B cell (primary cell): ENCODE results near the gene NUBP1. TPM values are rescaled to one million over a fixed set of nuclear protein-coding genes. Genes with fewer than 3 reads are reported as not detected.

ENCODE experiments used
- ATAC-seq: fragments of 200-7000 bp; cut with Tn5 transposase; one replicate; pipeline ENCODE4 v1.10.0; 2021; ENCODE audit warnings: low read depth, mild to moderate bottlenecking, moderate number of reproducible peaks, moderate library complexity
- CTCF ChIA-PET: fragments of 350-600 bp; sonication (Branson Sonifier 250); formaldehyde crosslinking; loops from one replicate; lab custom pipeline; 2021; ENCODE audit warnings: antibody characterized with exemption, inconsistent platforms; lab: Charles Lee
- POLR2A ChIA-PET: fragments of 350-600 bp; sonication (Branson Sonifier 250); formaldehyde crosslinking; loops from one replicate; lab custom pipeline; 2021; ENCODE audit warnings: antibody characterized with exemption; lab: Charles Lee
- DNase-seq: peaks from one replicate; pipeline ENCODE4 v3.0.0; 2013
- H2AFZ ChIP-seq: 2 replicates; pipeline ENCODE4 v1.6.1; 2012; ENCODE audit warnings: mild to moderate bottlenecking, low read depth, low read length; ENCODE audit not compliant: insufficient read depth, poor library complexity, severe bottlenecking
- H3K27ac ChIP-seq, 2 donors: 1 replicate in 1 of 2; 2 replicates in 1 of 2; pipeline ENCODE4 v1.5.1; 2012 to 2013; ENCODE audit warnings: low read length in 2 of 2, mild to moderate bottlenecking in 2 of 2, moderate library complexity in 1 of 2
- H3K27me3 ChIP-seq, 4 experiments: fragments of 200-600 bp in 1 of 4; sonication (generic) in 1 of 4; replicated peaks in 1 of 4; 1 replicate in 2 of 4; 2 replicates in 2 of 4; pipeline versions ENCODE4 v1.6.1 to v1.7.0; 2013 to 2016; ENCODE audit warnings: low read length in 3 of 4, mild to moderate bottlenecking in 2 of 4, mixed read lengths in 1 of 4, moderate library complexity in 1 of 4; ENCODE audit not compliant: insufficient read depth in 4 of 4, control insufficient read depth in 3 of 4; ENCODE audit errors: control extremely low read depth in 1 of 4
- H3K36me3 ChIP-seq, 2 experiments: replicated peaks in 1 of 2; 1 replicate in 1 of 2; 2 replicates in 1 of 2; pipeline versions ENCODE4 v1.6.1 to v1.7.1; 2013; ENCODE audit warnings: low read length in 1 of 2; ENCODE audit not compliant: insufficient read depth in 2 of 2, control insufficient read depth in 1 of 2; ENCODE audit errors: control extremely low read depth in 1 of 2, extremely low read depth in 1 of 2
- H3K4me1 ChIP-seq, 2 donors: fragments of 200-600 bp in 1 of 2; sonication (generic) in 1 of 2; 1 replicate in 1 of 2; 2 replicates in 1 of 2; pipeline versions ENCODE4 v1.5.1 to v1.6.1; 2013 to 2017; ENCODE audit warnings: low read length in 2 of 2; ENCODE audit not compliant: control insufficient read depth in 2 of 2, insufficient read depth in 2 of 2
- H3K4me2 ChIP-seq: replicated peaks from 2 replicates; pipeline ENCODE3; 2012; ENCODE audit warnings: mild to moderate bottlenecking, low read depth, low read length; ENCODE audit not compliant: poor library complexity, severe bottlenecking
- H3K4me3 ChIP-seq, 5 experiments: fragments of 200-600 bp in 1 of 5; sonication (generic) in 1 of 5; 1 replicate in 3 of 5; 2 replicates in 2 of 5; pipeline versions ENCODE4 v1.5.1 to v1.7.0; 2011 to 2016; ENCODE audit warnings: low read length in 4 of 5, mild to moderate bottlenecking in 4 of 5, low read depth in 2 of 5, control low read depth in 1 of 5, moderate library complexity in 1 of 5; ENCODE audit not compliant: insufficient read depth in 1 of 5; ENCODE audit errors: control extremely low read depth in 1 of 5, extremely low read depth in 1 of 5
- H3K79me2 ChIP-seq: fragments of 200-600 bp; sonication (generic); one replicate; pipeline ENCODE4 v1.6.0; 2016; ENCODE audit warnings: low read length; ENCODE audit not compliant: control insufficient read depth, insufficient read depth
- H3K9ac ChIP-seq: fragments of 200-600 bp; sonication (generic); 2 replicates; pipeline ENCODE4 v1.6.1; 2017; ENCODE audit warnings: mild to moderate bottlenecking, low read length, moderate library complexity
- H3K9me3 ChIP-seq, 3 donors: one replicate each; pipeline versions ENCODE4 v1.6.1 to v1.7.1; 2013; ENCODE audit warnings: low read length in 2 of 3; ENCODE audit not compliant: control insufficient read depth in 2 of 3, insufficient read depth in 1 of 3; ENCODE audit errors: control extremely low read depth in 1 of 3
- H4K20me1 ChIP-seq: 2 replicates; pipeline ENCODE4 v1.6.0; 2012; ENCODE audit warnings: mild to moderate bottlenecking, low read length; ENCODE audit not compliant: insufficient read depth, control insufficient read depth, poor library complexity, severe bottlenecking
- H3K27ac Mint-ChIP-seq: one replicate; pipeline ENCODE4 v1.8.0; 2021; ENCODE audit warnings: mixed read lengths
- H3K27me3 Mint-ChIP-seq: one replicate; pipeline ENCODE4 v1.8.0; 2021; ENCODE audit warnings: mixed read lengths
- H3K4me1 Mint-ChIP-seq: one replicate; pipeline ENCODE4 v1.8.0; 2021; ENCODE audit warnings: mixed read lengths
- H3K4me3 Mint-ChIP-seq: one replicate; pipeline ENCODE4 v1.8.0; 2021; ENCODE audit warnings: mixed read lengths
- H3K9me3 Mint-ChIP-seq: one replicate; pipeline ENCODE4 v1.8.0; 2022; ENCODE audit warnings: mixed read lengths; ENCODE audit not compliant: insufficient read depth
- EZH2 ChIP-seq: IDR thresholded peaks from 2 replicates; pipeline ENCODE4 v1.6.1; 2012; ENCODE audit warnings: borderline replicate concordance, low read depth, mild to moderate bottlenecking, moderate library complexity, low read length; ENCODE audit not compliant: insufficient read depth, poor library complexity, severe bottlenecking
- WGBS: methylation state at CpG from one replicate; pipeline ENCODE4 v1.1.5; 2013; ENCODE audit warnings: missing lambda C conversion rate; ENCODE audit not compliant: insufficient coverage; 5-methylcytosine and 5-hydroxymethylcytosine counted together
- intact Hi-C: fragments of 100-400 bp; cut with micrococcal nuclease; formaldehyde crosslinking; loops from one replicate; pipeline ENCODE4 v1.10.0; 2022
- polyA plus RNA-seq: library from polyadenylated mRNA; depleted of rRNA; stranded (reverse); fragments of >200 nt; gene quantifications from 2 replicates; pipeline ENCODE4 v1.2.3, GENCODE V29; 2012
- total RNA-seq, 2 donors: library from RNA; stranded (reverse); fragments of 120-200 nt in 1 of 2; gene quantifications; 1 replicate in 1 of 2; 2 replicates in 1 of 2; pipeline versions ENCODE4 v1.2.3 to v1.2.4, GENCODE V29; 2013 to 2022
- TF ChIP-seq, protein P1 (sequence below): fragments of 200-600 bp; IDR thresholded peaks from one replicate; pipeline ENCODE4 v1.8.0; 2022; ENCODE audit warnings: antibody characterized with exemption, mild to moderate bottlenecking

Gene NUBP1
- total and polyA plus RNA-seq, 2 donors (not counting 1 experiment from before 2014, with no cell fraction given) = 47.3 to 67.3 TPM

DNA sequence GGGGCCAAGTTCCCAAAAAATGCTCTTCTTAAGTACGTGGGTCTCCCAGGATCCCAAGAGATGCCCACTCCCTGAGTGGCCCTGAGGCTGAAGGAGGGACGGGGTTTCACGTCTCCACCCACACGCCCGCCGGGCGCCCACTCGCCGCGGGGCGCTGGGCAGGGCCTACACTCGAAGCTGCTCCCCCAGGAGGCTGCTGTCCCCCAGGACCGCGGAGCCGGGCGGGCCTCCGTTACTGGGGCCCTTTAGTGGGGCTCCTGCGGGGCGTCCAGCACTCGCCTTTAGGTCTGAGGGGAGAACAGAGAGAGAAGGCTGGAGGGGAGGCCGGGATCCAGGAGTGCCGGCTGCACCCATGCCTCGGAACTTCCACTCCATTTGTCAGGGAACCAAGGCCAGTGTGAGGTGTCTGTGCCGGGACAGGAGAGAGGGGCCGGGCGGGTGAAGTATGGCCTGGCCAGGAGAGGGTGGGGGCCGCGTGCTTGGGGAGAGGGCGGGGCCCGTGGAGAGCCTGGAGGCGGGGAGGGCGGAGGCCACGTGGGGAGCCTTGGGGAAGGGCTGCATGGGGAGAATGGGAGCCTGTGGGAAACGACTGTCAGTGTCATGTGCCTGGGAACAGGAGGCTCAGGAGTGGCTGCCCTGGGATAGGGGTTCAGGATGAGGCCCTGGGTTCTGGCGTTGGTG, 18.8 kb downstream of the NUBP1 start:
- WGBS = 97% methylated on average over 33 of the region's 35 CpGs
- H3K4me1 ChIP-seq = peaks cover 17 to 26% of the 10 kb centered on the region in 2 donors
- no peak overlapping the region for H3K9ac ChIP-seq
- peaks cover 46% of the 10 kb centered on the region for H3K79me2 ChIP-seq
- no peak overlapping the region for H2AFZ ChIP-seq
- Mint-ChIP-seq H3K4me3 (no peak overlapping the region), H3K27ac (no peak overlapping the region), H3K27me3 (no peaks in the 10 kb centered on the region), H3K9me3 (no peaks in the 10 kb centered on the region), H3K4me1 (peaks cover 36% of the 10 kb centered on the region)
- TF ChIP-seq, protein P1, sequence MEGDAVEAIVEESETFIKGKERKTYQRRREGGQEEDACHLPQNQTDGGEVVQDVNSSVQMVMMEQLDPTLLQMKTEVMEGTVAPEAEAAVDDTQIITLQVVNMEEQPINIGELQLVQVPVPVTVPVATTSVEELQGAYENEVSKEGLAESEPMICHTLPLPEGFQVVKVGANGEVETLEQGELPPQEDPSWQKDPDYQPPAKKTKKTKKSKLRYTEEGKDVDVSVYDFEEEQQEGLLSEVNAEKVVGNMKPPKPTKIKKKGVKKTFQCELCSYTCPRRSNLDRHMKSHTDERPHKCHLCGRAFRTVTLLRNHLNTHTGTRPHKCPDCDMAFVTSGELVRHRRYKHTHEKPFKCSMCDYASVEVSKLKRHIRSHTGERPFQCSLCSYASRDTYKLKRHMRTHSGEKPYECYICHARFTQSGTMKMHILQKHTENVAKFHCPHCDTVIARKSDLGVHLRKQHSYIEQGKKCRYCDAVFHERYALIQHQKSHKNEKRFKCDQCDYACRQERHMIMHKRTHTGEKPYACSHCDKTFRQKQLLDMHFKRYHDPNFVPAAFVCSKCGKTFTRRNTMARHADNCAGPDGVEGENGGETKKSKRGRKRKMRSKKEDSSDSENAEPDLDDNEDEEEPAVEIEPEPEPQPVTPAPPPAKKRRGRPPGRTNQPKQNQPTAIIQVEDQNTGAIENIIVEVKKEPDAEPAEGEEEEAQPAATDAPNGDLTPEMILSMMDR = no peak
- TF ChIP-seq EZH2 = no peak
- no peak overlapping the region for H3K4me3 ChIP-seq
- H3K27me3 ChIP-seq = no peaks in the 10 kb centered on the region
- DNase-seq (no peak), ATAC-seq (no peak)
- peaks cover 21% of the 10 kb centered on the region for H4K20me1 ChIP-seq
- intact Hi-C loops = no loop called here
- peaks cover 0 to 12% (median 0%) of the 10 kb centered on the region in 3 donors for H3K9me3 ChIP-seq
- H3K36me3 ChIP-seq = peaks cover 2 to 84% of the 10 kb centered on the region in 2 experiments
- POLR2A ChIA-PET = no interaction called here
- no peak overlapping the region for H3K4me2 ChIP-seq
- CTCF ChIA-PET = no interaction called here
- no peak overlapping the region for H3K27ac ChIP-seq

DNA sequence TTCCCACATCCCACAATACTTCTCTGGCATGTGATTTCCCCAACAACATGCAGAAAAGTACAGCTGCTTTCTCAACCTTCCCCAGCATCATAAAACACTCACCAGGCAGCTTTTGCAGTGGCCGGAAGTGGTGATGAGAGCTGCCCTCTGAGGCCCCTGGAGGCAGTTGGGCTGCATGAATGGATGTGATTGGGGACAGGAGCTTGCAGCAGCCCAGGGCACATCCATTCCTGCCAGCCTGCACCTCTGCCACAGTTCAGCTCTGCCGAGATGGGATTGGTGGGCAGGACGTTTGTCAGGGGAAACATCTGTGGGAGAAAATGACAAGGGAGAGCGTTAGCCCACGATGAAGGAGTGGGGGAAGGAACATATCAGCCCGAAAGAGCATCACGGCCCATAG, 19.8 kb downstream of the NUBP1 start:
- Histone ChIP-seq H3K4me2 (no peak overlapping the region), H3K4me3 (no peak overlapping the region), H3K27me3 (no peaks in the 10 kb centered on the region), H3K79me2 (peaks cover 37% of the 10 kb centered on the region), H3K36me3 (peaks cover 2 to 80% of the 10 kb centered on the region in 2 experiments), H3K9me3 (peaks cover 0 to 12% (median 0%) of the 10 kb centered on the region in 3 donors), H3K9ac (no peak overlapping the region), H2AFZ (no peak overlapping the region), H3K27ac (no peak overlapping the region), H4K20me1 (peaks cover 21% of the 10 kb centered on the region), H3K4me1 (peaks cover 17 to 26% of the 10 kb centered on the region in 2 donors)
- H3K4me3 Mint-ChIP-seq = no peak overlapping the region
- 77% methylated on average over 7 of the region's 7 CpGs for WGBS
- DNase-seq (no peak), ATAC-seq (no peak)
- intact Hi-C loops = no loop called here
- H3K9me3 Mint-ChIP-seq = no peaks in the 10 kb centered on the region
- CTCF ChIA-PET = no interaction called here
- TF ChIP-seq EZH2 = no peak
- TF ChIP-seq, protein P1 = no peak
- POLR2A ChIA-PET = interaction anchor here (0.6 kb wide), 1 partner anchor 431 kb away, joined by 3 read pairs; no protein-coding TSS in a partner anchor
- peaks cover 36% of the 10 kb centered on the region for H3K4me1 Mint-ChIP-seq
- peak overlapping the region; percentile 26 for H3K27ac Mint-ChIP-seq
- no peaks in the 10 kb centered on the region for H3K27me3 Mint-ChIP-seq
